Stimulated activated CD8-positive, alpha-beta memory T cell treated with anti-CD3 and anti-CD28 coated beads, Interleukin-15, amount 100 ng/mL, for 1 hour (primary cell): ENCODE results near the gene ALKBH7.

Source experiments
- DNase-seq: peaks from one replicate; pipeline ENCODE4 v3.0.0-alpha.2; 2020; ENCODE audit warnings: low read depth

ALKBH7 gene

GRCh38 chr19:6424195-6424938, 51.8 kb downstream of the ALKBH7 start, which contains the start of gene KHSRP:
Gene KHSRP, minus strand, starts transcription at chr19:6424811. Its CDS starts 110 bp downstream, at chr19:6424701.
- no peak for DNase-seq
